Activated CD8-positive, alpha-beta memory T cell treated with anti-CD3 and anti-CD28 coated beads, Interleukin-2, amount 50 U/mL, for 24 hours (primary cell): Measurements from ENCODE around the gene MAPK8IP3.
"Not testable (repeated sequence)": the region's sequence is repeated elsewhere in the genome, so short reads cannot be mapped to it uniquely, and the experiment has no call there.

Experiments
- DNase-seq: peaks from one replicate; pipeline ENCODE4 v3.0.0-alpha.2; 2020; ENCODE audit errors: extremely low read depth

MAPK8IP3 gene

DNA sequence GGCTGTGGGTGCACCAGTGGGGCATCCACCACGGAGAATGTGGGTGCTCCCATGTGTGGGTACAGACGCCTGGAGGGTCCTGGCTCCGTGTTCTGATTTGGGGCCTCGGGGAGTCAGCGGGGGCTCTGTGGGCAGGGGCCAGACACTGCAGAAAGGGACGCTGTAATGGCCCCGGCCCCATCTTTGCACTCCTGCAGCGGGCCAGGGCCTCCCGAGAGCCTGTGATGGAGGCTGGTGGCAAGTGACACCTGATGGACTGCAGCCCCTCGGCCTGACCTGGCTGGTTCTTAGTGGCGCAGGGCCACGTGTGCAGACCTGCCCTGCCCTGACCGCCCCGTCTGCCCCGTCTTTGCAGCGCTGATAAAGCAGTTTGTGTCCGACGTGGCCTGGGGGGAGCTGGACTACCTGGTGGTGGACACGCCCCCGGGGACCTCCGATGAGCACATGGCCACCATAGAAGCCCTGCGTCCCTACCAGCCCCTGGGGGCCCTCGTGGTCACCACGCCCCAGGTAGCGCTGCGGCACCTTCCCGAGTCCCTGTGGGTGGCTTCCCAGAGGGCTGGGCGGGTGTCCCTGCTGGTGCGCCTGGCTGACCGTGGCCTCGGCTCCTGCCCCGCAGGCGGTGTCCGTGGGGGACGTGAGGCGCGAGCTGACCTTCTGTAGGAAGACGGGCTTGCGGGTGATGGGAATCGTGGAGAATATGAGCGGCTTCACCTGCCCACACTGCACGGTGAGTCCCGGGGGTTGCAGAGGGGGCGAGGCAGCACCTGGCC lies 81.5 kb downstream of the MAPK8IP3 start:
- no peak for DNase-seq

DNA sequence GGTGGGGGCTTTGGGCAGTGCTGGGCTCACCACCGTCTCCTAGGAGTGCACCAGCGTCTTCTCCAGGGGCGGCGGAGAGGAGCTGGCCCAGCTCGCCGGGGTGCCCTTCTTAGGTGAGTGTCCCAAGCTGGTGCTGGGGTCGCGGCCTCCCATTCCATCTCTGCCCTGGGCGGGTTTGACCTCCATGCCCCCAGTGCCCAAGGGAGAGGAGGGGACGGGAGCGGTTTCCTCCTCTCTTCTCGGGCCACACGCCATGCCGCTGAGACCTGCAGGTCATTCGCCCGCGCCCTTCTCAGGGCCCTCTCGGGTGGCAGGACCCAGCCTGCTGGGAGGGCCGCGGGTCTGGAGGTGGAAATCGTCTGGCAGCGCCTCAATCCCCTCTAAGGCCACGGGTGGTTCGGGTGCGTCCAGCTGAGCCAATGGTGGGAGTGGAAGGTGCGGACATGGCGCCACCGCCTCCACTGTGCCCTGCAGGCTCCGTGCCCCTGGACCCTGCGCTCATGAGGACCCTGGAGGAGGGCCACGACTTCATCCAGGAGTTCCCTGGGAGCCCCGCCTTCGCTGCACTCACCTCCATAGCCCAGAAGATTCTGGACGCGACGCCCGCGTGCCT lies 82.2 kb downstream of the MAPK8IP3 start:
- no peak for DNase-seq

DNA sequence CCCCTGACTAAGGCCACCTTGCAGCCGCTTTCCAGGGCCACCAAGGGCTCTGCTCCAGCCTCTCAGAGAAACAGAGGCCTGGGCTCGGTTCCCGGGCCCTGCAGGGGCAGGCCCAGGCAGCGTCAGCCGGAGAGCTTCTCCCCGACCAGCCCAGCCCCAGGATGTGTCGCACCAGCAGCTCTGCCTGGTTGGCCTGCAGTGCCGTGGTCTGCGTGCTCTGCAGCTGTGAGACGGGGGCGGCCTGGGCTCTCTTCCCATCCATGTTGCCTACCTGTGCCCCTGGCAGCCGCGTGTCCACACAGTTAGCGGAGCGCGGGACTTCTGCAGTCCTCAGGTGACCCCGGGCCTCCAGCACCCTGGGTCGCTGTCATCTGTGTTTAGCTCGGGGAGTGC lies 82.7 kb downstream of the MAPK8IP3 start:
- no peak for DNase-seq

DNA sequence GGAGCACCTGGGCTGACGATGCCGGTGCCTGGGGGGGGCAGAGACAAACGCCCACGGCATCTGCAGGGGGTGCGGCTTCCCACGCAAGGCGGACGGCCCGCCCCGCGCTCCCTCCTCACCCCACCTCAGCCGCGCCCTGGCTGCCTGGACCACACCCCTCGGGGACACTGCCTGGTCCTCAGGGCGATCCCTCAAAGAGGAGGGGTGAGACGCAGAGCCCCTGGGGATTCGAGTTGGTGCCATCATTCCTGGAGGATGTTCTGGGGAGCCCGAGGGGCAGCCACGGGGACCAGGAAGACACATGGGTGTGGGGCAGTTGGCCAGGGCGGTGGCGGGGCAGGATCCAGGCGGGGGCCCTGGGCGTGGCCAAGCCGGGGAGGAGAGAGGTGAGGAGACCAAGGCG lies 83.6 kb downstream of the MAPK8IP3 start:
- DNase-seq = no peak

DNA sequence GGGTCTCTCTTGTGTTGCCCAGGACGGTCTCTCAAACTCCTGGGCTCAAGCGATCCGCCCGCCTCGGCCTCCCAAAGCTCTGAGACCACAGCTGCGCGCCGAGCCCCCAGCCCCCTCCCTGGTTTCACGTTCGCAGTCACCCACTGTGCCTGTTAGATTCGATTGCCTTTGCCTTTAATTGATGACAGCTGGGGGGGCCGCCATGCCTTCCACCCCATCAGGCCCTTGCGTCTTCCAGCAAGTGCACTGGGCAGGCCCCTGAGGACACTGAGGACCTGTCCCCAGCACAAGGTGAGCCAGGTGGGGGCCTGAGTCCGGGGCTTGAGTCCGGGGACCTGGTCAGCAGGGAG lies 84.2 kb downstream of the MAPK8IP3 start:
- DNase-seq = no peak

DNA sequence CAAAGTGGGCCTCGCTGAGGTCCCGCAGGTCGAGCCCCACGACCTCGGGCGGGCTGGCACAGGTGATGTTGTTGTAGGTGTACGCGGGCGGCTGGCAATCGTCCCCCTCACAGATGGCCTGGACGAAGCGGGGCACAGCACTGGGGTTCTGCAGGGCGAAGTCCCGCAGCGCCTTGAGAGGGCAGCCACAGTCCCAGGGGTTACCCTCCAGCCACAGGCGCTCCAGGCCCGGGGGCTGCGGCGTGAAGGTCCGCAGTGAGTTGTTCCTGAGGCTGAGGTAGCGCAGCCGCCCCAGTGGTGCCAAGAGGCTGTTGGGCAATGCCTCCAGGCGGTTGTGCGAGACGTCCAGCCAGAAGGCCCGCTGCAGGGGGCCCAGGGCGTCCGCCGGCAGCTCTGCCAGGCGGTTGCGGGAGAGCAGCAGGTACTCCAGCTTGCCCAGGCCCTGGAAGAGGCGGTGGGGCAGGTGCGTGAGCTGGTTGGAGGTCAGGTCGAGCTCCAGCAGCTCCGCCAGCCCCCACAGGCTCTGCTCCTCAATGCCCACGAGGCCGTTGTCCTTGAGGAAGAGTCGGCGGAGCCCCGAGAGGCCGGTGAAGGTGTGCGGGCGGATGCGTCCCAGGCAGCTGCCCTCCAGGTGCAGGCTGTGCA lies 84.7 kb downstream of the MAPK8IP3 start:
- DNase-seq = no peak

DNA sequence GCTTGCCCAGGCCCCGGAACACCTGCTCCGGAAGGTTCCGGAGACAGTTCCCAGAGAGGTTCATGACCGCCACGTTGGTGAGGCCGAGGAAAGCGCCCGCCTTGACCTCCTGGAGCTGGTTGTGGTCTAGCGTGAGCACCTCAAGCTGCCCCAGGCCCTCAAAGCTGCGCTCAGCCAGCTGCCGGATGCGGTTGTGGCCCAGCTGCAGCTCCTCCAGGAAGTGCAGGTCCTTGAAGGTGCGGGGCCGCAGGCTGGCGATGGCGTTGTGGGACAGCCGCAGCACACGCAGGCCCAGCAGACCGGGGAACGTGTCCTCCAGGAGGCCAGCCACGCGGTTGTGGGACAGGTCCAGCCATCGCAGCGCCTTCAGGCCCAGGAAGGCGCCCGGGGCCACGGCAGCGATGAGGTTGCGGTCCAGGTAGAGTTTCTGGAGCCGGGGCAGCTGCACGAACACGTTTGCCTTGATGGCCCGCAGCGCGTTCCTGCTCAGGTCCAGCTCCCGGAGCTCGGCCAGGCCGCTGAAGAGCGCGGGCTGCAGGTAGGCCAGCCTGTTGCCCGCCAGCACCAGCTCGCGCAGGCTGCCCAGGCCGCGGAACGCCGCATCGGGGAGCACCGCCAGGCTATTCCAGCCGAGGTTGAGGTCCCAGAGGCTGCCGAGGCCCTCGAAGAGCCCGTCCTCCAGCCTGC lies 85.4 kb downstream of the MAPK8IP3 start:
- no peak for DNase-seq

DNA sequence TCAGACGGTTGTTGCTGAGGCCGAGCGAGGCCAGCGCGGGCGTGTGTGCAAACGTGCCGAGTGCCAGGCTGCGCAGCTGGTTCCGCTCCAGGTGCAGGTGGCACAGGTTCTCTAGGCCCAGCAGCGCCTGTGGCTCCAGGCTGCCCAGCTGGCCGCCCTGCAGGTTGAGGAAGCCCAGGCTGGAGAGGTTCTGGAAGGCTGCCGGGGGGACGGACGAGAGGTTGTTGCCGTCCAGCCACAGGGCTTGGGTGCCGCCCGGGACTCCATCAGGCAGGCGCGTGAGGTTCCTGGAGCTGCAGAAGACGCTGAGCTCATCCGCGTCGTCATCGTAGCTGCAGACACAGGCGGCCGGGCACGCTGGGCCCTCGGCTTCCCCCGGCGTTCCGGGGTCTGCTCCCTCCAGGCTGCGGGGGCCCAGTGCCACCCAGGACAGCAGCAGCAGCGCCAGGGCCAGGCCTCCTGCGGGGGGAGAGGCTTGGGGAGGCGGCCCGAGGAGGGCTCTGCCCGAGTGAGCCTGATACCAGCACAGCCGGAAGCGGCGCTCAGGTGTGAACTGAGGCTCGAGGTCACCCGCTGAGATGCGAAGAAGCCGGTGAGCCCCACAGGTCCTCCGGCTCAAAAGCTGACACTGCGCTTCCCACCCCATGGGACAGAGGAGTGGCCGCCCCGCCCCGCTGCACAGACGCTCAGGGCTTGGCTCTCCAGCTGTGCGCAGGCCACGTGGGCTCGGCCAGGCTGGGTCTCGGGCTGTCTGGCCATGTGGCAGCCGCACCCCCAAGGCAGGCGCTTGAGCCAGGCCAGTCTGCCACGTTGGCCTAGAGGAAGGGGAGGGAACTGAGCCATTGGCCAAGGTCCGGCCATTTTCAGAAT lies 86.2 kb downstream of the MAPK8IP3 start:
- DNase-seq = no peak

DNA sequence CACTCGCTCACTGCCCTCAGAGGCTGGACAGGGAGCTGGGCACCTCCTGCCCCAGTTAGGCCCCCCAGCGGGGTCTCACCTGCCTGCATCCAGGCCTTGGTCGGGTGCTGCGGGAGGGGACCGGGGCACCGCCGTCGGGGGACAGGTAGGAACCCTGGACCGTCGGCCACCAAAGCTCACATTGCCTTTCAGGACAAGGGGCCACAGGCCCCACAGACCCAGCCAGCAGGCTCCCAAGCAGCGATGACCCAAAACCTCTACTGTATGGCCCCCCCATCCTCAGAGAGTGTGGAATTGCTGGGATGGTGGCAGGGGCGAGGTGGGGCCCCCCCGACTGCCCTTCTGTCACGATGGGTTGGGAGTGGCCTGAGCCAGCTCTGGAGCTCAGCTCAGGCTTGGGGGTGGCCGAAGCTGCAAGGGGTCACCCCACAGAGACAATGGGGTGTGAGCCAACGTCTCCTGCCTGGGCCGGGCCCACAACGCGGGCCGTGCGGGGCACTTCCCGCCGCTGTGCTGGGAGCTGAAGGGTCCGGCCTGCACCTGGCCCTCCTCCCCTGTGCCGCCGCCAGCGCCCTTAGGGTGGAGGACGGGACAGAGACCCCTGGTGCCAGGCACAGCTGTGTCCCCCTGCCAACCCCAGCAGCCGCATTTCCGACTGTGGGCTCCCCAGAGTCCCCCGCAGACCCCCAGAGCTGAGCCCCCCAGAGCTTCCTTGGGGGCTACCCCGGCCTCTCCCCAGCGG lies 87.0 kb downstream of the MAPK8IP3 start:
- no peak for DNase-seq

DNA sequence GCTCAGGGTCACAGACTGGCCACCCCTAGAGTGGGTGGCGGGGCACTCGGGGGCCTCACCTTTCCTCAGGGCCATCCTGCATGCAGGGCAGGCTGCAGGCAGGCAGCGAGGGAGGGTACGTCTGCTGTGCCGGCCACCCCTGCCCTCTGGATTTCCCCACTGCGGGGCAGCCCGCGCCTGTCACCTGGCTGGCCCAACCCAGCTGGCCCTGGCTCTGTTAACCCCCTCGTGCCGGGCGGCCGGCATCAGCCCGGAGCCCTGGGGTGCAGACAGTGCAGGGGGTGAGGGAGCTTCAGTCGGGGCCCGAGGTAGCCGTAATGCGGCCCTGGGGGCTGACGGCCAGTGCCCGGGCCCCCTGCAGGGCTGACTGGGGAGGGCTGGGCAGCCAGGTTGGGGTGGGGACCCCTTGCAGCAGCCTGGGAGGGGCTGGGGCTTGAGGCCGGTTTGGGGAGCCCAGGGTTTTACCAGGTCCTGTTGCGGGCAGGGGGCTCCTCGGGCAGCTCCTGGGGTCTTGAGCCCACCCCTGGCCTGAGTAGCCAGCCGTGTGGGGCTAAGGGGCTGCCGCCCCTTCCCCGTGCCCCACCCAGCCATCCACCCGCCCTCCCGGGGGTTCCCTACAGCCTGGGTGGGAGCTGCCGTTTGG lies 87.7 kb downstream of the MAPK8IP3 start, which contains the start of gene IGFALS:
Gene IGFALS (minus strand): TSS at position 128 of the 643 bp plus-strand sequence. CDS start 53 bp downstream, at position 75.
- no peak for DNase-seq

DNA sequence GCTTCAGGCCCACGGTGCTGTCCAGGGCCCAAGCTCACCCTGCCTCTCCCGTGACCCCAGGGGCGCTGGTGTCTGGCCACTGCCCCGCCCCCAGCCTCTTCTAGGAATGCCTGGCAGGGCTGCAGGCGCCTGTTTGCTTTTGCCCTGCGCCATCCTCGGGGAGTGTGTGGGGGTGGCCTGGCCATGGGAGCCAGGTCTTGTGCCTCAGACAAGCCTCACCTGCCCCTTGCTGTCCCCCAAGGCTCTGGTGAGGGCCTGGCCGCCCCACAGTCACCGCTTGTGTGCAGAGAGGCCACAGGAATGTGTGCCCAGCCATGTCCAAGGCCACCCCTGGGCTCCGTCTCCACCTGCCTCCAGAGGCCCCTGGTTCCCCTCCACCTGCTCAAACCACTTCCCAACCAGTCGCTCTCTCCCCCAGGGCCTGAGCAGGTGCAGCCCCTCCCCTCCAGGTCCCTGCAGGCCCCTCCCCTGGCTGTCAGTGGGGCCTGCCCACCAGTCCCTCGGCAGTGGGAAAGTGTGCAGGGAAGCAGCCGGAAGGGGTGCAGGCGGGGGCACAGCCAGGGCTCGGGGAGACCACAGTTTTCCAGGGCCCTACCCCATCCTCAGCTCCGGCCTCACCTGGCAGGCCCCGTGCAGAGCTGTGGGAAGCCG lies 88.4 kb downstream of the MAPK8IP3 start:
- DNase-seq = no peak

DNA sequence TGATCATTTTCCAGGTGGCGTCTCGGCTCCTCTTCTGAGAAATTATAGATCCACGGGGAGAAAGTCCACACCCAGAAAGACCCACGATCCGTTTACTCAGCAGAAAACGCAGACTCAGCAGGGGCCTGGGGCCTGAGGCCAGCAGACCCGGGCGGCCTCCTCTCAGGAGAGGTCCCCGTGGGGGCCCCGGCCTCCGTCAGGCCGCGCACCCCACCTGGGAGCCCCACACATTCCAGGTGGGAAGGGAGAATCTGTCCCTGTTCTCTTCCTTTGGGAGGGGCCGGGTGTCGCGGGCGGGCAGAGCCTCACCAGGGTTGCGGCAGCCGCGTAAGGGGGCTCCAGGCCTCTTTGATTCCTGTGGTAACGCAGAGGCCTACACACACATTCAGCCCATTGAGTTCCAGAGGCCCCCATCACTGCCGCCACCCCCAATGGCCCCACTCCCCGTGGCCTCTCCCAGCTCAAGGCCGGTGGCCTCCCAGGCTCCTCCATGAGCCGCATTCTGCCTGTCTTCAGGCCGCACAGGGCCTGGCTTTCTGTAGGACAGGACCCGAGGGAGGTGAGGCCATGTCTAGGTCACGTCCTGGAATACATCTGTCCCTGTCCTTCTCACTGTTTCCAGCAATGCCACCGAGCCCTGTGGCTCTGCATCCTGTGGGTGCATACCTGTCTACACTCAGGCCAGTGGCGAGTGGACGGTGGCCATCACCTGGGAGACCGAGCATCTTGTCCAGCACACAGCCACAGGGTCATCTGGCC lies 89.1 kb downstream of the MAPK8IP3 start:
- no peak for DNase-seq

DNA sequence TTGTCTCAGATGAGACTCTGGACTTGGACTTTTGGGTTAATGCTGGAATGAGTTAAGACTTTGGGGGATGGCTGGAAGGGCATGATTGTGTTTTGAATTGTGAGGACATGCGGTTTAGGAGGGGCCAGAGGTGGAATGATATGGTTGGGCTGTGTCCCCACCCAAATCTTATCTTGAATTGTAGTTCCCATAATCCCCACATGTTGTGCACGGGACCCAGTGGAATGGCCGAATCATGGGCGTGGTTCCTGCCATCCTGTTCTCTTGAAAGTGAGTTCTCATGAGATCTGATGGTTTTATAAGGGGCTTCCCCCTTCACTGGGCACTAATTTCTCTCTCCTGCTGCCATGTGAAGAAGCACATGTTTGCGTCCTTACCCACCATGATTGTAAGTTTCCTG lies 93.3 kb downstream of the MAPK8IP3 start:
- not testable (repeated sequence) for DNase-seq

DNA sequence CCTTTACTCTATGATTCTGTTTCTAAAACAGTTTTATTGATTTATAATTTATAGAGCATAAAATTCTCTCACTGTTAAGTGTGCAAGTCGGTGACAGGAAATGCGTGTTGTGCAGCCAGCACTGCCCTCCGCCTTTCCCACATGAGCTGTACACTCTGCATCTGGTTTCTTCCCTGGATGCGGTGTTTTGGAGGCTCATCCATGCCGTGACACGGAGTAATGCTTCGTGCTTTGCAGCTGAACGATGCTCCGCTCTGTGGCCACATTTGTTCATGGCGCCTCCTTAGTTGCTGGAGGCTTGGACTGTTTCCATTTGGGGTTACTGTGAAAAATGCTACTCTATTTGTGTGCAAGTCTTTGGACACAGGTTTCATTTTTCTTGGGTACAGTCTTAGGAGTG lies 94.7 kb downstream of the MAPK8IP3 start:
- DNase-seq = no peak

DNA sequence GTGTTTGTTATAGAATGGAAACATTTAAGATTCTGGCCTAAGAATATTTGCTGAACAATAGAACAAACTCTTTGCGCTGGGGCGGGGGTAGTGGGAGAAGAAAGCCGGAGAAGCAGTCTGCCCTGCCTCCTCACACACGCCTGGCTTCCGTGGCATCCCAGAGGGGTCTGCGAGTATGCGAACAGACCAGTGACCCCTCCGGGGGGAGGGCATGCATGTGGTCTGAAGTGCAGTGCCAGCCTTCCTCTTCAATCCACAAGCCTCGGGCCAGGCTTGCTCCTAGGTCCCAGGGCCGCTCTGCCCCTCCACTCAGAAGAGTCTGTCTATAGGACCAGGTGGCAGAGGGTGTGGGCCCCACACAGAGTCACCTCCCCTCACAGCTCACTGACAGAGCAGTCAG lies 101.6 kb downstream of the MAPK8IP3 start:
- DNase-seq = no peak

DNA sequence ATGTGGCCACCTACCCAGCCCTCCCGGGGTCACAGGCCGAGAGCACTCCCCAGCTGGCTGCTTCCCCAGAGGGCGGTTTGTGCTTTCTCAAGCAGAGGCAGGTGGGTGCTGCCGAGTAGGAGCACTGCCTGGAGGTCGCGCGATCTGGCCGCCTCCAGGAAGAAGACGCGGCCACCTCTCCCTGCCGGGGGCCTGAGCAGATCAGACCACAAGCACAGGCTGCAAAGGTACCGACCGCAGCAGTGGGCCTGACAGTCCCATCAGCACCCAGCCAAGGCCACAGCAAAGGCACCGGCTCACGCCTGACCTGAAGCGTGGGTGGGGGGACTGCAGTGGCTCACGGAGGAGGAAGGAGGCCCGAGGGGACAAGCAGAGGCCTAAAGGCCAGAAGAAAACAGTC lies 102.7 kb downstream of the MAPK8IP3 start:
- DNase-seq = no peak

DNA sequence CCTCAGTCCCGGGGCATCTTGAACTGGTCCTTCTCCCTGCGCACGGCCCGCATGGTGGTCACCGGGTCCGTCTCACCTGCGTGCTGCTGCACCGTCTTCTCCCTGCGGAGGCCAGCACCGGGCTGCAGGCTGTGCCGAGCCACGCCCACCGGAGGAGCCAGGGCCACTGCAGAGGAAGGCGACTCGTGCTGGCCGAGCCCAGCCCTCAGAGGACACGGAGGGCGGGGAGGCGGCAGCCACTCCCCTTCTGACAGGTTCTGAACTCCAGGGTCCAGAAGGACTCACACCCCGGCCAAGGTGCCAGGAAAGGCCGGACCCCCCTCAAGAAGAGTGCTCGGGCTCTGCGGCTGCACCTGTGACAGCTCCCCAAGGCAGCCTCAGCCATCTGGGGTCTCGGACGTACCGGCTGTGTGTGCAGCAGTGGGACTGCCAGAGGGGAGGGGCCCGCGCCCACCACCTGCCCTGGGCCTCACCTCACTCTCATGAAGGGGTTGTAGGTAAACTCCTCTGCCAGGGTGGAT lies 103.3 kb downstream of the MAPK8IP3 start:
- DNase-seq = no peak

DNA sequence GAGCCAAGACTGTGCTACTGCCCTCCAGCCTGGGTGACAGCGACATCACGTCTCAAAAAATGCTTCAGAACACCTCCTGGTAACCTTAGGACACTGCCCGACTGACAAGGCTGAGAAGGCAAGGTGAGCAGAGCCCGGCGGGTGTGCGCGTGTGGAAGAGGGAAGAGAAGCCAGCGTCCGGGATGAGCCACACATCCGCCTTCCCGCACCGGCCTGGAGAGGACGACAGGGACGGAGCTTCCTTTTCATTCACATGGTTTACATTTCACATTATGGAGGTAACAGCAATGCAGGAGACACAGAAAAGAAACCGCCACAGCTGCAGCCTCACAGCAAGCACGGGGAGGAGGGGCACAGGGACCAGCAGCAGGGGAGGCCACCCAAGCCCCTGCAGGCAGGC lies 104.1 kb downstream of the MAPK8IP3 start:
- no peak for DNase-seq

DNA sequence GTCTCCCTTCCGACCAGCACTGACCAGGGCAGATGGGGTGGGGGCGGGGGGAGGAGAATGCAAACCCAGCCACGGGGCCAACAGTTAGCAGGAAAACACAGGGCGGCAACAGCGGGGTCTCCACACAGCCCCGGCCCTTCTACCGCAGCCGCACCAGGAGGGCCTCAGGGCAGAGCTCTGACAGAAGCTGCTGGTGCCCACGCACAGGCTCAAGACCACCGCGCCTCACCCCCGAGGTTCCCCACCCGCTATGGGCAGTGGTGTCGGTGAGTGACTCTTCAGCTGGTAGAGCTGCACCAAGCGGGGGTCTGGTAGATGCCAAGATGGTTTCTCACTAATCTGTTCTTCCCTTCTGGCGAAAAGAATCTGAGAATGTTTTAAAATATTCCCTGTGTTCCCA lies 104.5 kb downstream of the MAPK8IP3 start:
- DNase-seq = no peak
